Astrocyte of the cerebellum (primary cell): ENCODE measurements around the gene CDC6.

ENCODE experiments used
- DNase-seq: peaks from one replicate; pipeline ENCODE4 v3.0.0-alpha.2; 2011; ENCODE audit warnings: low read depth
- H3K4me3 ChIP-seq: 2 replicates; pipeline ENCODE4 v1.5.1; 2011; ENCODE audit warnings: mild to moderate bottlenecking, low read depth, low read length, moderate library complexity
- CTCF ChIP-seq: IDR thresholded peaks from 2 replicates; pipeline ENCODE4 v1.5.1; 2012; ENCODE audit warnings: low read length, low read depth, moderate library complexity, mild to moderate bottlenecking; ENCODE audit errors: missing control alignments
- in situ Hi-C: cut with HindIII; loops from 2 replicates; pipeline ENCODE4 v1.10.0; 2017; ENCODE audit warnings: low sequenced_read_pairs

Gene CDC6

GRCh38 chr17:40265337-40265736, 22.3 kb upstream of the CDC6 start:
- TF ChIP-seq CTCF = no peak
- no peak overlapping the region for H3K4me3 ChIP-seq
- DNase-seq = no peak
- in situ Hi-C loops = no loop called here

- H3K4me3 ChIP-seq = no peak overlapping the region
- in situ Hi-C loops = no loop called here
- DNase-seq = no peak
- TF ChIP-seq CTCF = no peak
Measured at GRCh38 chr17:40266882-40267281, 20.8 kb upstream of the CDC6 start.

GRCh38 chr17:40268141-40268712, 19.5 kb upstream of the CDC6 start:
- TF ChIP-seq CTCF = no peak
- DNase-seq = no peak
- no peak overlapping the region for H3K4me3 ChIP-seq
- in situ Hi-C loops = no loop called here

GRCh38 chr17:40278414-40278813, 9.3 kb upstream of the CDC6 start:
- no peak for DNase-seq
- in situ Hi-C loops = no loop called here
- TF ChIP-seq CTCF = no peak
- H3K4me3 ChIP-seq = no peak overlapping the region

GRCh38 chr17:40279402-40279801, 8.3 kb upstream of the CDC6 start:
- in situ Hi-C loops = no loop called here
- no peak overlapping the region for H3K4me3 ChIP-seq
- TF ChIP-seq CTCF = no peak
- no peak for DNase-seq

- in situ Hi-C loops = no loop called here
- DNase-seq = no peak
- H3K4me3 ChIP-seq = no peak overlapping the region
- no peak for TF ChIP-seq CTCF
Measured at GRCh38 chr17:40281663-40282062, 6.0 kb upstream of the CDC6 start.

GRCh38 chr17:40283662-40284061, 4.0 kb upstream of the CDC6 start:
- peak overlapping the region; percentile 30 for H3K4me3 ChIP-seq
- TF ChIP-seq CTCF = no peak
- in situ Hi-C loops = no loop called here
- peak; percentile 91 for DNase-seq
